Renal pelvis (tissue), 4 donors: ENCODE measurements around the gene NDRG2. TPM values are rescaled to one million over a fixed set of nuclear protein-coding genes. Genes with fewer than 3 reads are reported as not detected.

Source experiments
- DNase-seq: peaks from one replicate; pipeline ENCODE4 v3.0.0-alpha.2; 2013
- polyA plus RNA-seq, 3 donors: library from polyadenylated mRNA; unstranded; fragments of 120-200 nt; gene quantifications; one replicate each; pipeline ENCODE4 v1.2.1, GENCODE V29; 2013; ENCODE audit not compliant: insufficient read length in 3 of 3

NDRG2 gene
- polyA plus RNA-seq, 3 donors: 140 to 195 (median 161) TPM

- DNase-seq: no peak
Measured at GRCh38 chr14:20980906-20981305, 44.0 kb downstream of the NDRG2 start.

DNA sequence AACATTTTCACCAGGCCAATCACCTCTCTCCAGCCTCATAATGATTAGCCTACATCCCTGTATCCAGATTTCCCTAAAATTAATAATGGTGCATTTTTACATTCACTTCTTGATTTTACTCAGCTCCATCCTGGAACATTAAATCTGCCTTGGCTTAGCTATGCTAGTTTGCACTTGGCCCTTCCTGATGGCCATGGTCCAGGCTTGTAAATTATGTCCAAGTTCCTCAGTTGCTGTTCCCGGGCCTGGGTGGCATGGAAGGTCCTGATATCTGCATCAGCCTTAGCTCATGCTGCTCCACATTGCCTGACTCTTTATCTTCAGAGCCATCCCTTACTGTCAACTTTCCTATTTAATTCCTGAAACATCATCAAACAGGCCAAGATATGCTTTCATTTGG lies 46.2 kb downstream of the NDRG2 start:
- DNase-seq: no peak

DNA sequence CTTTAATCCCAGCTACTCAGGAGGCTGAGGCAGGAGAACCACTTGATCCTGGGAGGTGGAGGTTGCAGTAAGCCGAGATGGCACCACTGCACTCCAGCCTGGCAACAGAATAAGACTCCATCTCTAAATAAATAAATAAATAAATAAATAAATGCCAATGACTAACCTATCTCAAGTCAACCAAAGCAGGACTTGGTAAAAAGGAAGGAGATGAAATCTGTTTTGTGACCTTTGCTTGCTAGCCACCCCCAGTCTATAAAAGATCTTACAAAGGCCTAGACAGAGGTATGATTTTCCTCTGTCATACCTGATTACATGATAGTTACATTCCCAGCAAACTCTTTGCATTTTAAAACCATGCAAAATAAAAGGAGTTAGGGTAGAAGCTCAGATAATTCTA lies 48.6 kb downstream of the NDRG2 start:
- no peak for DNase-seq

- DNase-seq: no peak
Measured at GRCh38 chr14:20973501-20973900, 51.4 kb downstream of the NDRG2 start.

DNA sequence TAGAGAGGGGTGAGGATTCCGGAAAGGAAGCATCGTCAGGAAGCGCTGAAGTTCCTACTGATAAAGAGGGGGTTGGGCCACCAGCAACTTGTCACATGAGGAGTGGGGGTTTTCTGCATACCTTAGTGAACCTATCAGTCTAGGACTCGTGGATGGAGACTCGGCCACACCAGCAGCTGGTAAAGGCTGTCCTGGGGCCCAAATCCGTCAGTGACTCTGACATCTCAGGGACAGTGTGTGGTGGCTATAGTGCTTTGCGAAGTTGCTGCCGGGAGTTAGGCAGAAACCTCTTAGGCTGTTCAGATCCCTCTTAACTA lies 53.2 kb downstream of the NDRG2 start:
- no peak for DNase-seq

DNA sequence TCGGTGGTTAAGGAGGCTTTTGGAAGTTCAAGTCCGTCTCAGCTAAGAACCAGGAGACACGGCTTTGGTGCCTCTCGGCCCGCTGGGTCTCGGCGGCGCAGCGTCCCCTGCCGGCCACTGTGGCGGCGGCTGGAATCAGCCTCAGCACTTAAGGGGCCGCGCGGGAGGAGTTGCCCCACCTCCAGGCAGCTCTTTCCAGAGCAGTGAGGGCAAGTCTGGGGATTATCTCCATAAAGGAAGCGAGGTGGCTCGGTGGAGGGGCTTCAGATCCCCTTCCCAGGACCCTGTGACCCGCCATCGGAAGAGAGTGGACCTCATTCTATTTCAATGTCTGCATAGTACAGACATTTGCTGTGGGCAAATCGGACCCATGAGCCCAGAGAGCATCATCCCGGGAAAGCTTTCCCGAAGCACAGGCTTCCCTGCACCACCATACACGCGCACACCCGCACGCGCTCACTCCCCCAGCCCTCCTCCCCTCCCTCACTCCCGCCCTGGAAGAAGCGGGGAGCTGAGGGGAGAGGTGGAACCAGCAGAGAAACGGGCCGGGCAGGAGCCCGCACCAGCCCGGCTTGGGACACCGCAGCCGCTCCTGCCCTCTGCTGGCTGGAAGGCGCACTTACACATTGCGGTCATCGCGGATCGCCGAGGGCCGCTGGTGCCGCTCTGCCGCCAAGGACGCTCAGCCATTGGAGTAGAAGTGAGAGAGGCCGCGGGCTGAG lies 53.7 kb downstream of the NDRG2 start:
- peak; percentile 82 for DNase-seq

- DNase-seq: no peak
Measured at GRCh38 chr14:20970647-20970982, 54.2 kb downstream of the NDRG2 start.

GRCh38 chr14:20969336-20969735 lies 55.5 kb downstream of the NDRG2 start:
- no peak for DNase-seq

Other genes starting within 250 kb of the NDRG2 start
- gene RNASE6, start 243.8 kb downstream of the NDRG2 start, polyA plus RNA-seq: 1 to 10 TPM; 5.2 to 6.8 (median 5.3) TPM
- 100 to 1,000 TPM; 127 to 202 (median 145) TPM for gene RNASE1, start 222.2 kb downstream of the NDRG2 start, polyA plus RNA-seq
- 1 to 10 TPM in 1 of 3 donors, under 1 TPM in 2; 0.52 to 1.4 (median 0.77) TPM for gene RNASE3, start 133.7 kb downstream of the NDRG2 start, polyA plus RNA-seq
- 1 to 10 TPM; 1.3 to 2.5 (median 1.6) TPM for gene RNASE2, start 69.6 kb downstream of the NDRG2 start, polyA plus RNA-seq
- gene METTL17, start 35.1 kb downstream of the NDRG2 start, polyA plus RNA-seq: 100 to 1,000 TPM in 2 of 3 donors, 10 to 100 TPM in 1; 87.2 to 130 (median 106) TPM
- 1 to 10 TPM; 1.2 to 2.4 (median 2.2) TPM for gene SLC39A2, start 25.8 kb downstream of the NDRG2 start, polyA plus RNA-seq
- gene TPPP2, start 5.2 kb upstream of the NDRG2 start, polyA plus RNA-seq: 1 to 10 TPM; 3.1 to 4.2 (median 4.0) TPM
- under 1 TPM; 0.40 to 0.93 (median 0.81) TPM for gene RNASE13, start 9.7 kb upstream of the NDRG2 start, polyA plus RNA-seq
- 1 to 10 TPM in 1 of 3 donors, under 1 TPM in 2; 0.31 to 1.3 (median 0.83) TPM for gene RNASE7, start 17.3 kb upstream of the NDRG2 start, polyA plus RNA-seq
- not detected for gene RNASE8, start 32.8 kb upstream of the NDRG2 start, polyA plus RNA-seq
- 10 to 100 TPM; 71.6 to 86.6 (median 78.4) TPM for gene ARHGEF40, start 45.2 kb upstream of the NDRG2 start, polyA plus RNA-seq
- 10 to 100 TPM; 37.5 to 42.2 (median 39.3) TPM for gene ZNF219, start 73.6 kb upstream of the NDRG2 start, polyA plus RNA-seq
- gene TMEM253, start 76.0 kb upstream of the NDRG2 start, polyA plus RNA-seq: 1 to 10 TPM; 1.1 to 2.1 (median 1.3) TPM
- under 1 TPM; 0.01 to 0.13 (median 0.05) TPM for gene OR5AU1, start 131.0 kb upstream of the NDRG2 start, polyA plus RNA-seq
- gene HNRNPC, start 244.4 kb upstream of the NDRG2 start, polyA plus RNA-seq: 1,000 to 10,000 TPM in 1 of 3 donors, 100 to 1,000 TPM in 2; 830 to 1,041 (median 977) TPM